Suprapubic skin (tissue), 4 donors: ENCODE data around the gene ERP27. TPM values are rescaled to one million over a fixed set of nuclear protein-coding genes. Genes with fewer than 3 reads are reported as not detected.
A peak's percentile ranks its signal among the peaks of the same experiment; 100 is the strongest.

Source experiments
- DNase-seq, 2 donors: peaks; one replicate each; pipeline ENCODE4 v3.0.0-alpha.2; 2019; ENCODE audit warnings: low spot score in 2 of 2
- H3K27ac ChIP-seq: fragments of 200-600 bp; sonication (generic); one replicate; pipeline ENCODE4 v1.5.1; 2019
- H3K27me3 ChIP-seq: fragments of 200-600 bp; sonication (generic); one replicate; pipeline ENCODE4 v1.5.1; 2019
- H3K36me3 ChIP-seq: fragments of 200-600 bp; sonication (generic); one replicate; pipeline ENCODE4 v1.5.1; 2019
- H3K4me1 ChIP-seq: fragments of 200-600 bp; sonication (generic); one replicate; pipeline ENCODE4 v1.5.1; 2019
- H3K4me3 ChIP-seq: fragments of 200-600 bp; sonication (generic); one replicate; pipeline ENCODE4 v1.5.1; 2019; ENCODE audit warnings: mild to moderate bottlenecking
- H3K9me3 ChIP-seq: fragments of 200-600 bp; sonication (generic); one replicate; pipeline ENCODE4 v1.5.1; 2019
- CTCF ChIP-seq, 2 donors: fragments of 200-600 bp in 1 of 2; fragments of 450-650 bp in 1 of 2; sonication (generic) in 1 of 2; IDR thresholded peaks; one replicate each; pipeline ENCODE4 v1.5.1; 2016 to 2019; ENCODE audit warnings: antibody characterized with exemption in 2 of 2, mild to moderate bottlenecking in 1 of 2, moderate library complexity in 1 of 2
- EP300 ChIP-seq: sonication (generic); formaldehyde crosslinking; IDR thresholded peaks from one replicate; pipeline ENCODE4 v1.6.1; 2017; ENCODE audit warnings: antibody characterized with exemption
- POLR2A ChIP-seq, 2 donors: fragments of 450-650 bp; IDR thresholded peaks; one replicate each; pipeline ENCODE4 v1.6.1; 2017; ENCODE audit warnings: antibody characterized with exemption in 2 of 2, mild to moderate bottlenecking in 2 of 2, moderate library complexity in 2 of 2
- POLR2AphosphoS5 ChIP-seq, 3 donors: sonication (generic); formaldehyde crosslinking; IDR thresholded peaks; one replicate each; pipeline ENCODE4 v1.6.1; 2017; ENCODE audit warnings: antibody characterized with exemption in 3 of 3
- WGBS: methylation state at CpG from one replicate; pipeline ENCODE4 v1.1.5; 2018; 5-methylcytosine and 5-hydroxymethylcytosine counted together
- total RNA-seq, 4 donors: library from RNA; depleted of rRNA; stranded (reverse); fragments of >200 nt; gene quantifications; one replicate each; pipeline ENCODE4 v1.1.0, GENCODE V29; 2016

The ERP27 gene
- total RNA-seq, 4 donors from 2014 or later = 0.21 to 2.5 (median 0.91) TPM; not detected in 1

- no peaks in the 10 kb centered on the region for H3K9me3 ChIP-seq
- no peaks in the 10 kb centered on the region for H3K27me3 ChIP-seq
- H3K4me3 ChIP-seq = peak overlapping the region; percentile 53
- H3K27ac ChIP-seq = peak overlapping the region; percentile 47
- no peaks in the 10 kb centered on the region for H3K36me3 ChIP-seq
- H3K4me1 ChIP-seq = peaks cover 53% of the 10 kb centered on the region
- WGBS = 91% methylated on average over 10 of the region's 10 CpGs
- no peak for DNase-seq
- TF ChIP-seq CTCF (IDR thresholded peaks at IDR 0.05) (no peak), EP300 (no peak), POLR2A (IDR thresholded peaks at IDR 0.05) (no peak), POLR2AphosphoS5 (IDR thresholded peaks at IDR 0.05) (no peak)
Measured at GRCh38 chr12:14959126-14959440, 20.7 kb upstream of the ERP27 start.

- TF ChIP-seq POLR2A (IDR thresholded peaks at IDR 0.05) (no peak), POLR2AphosphoS5 (IDR thresholded peaks at IDR 0.05) (no peak), CTCF (IDR thresholded peaks at IDR 0.05) (no peak), EP300 (no peak)
- Histone ChIP-seq H3K9me3 (no peaks in the 10 kb centered on the region), H3K4me3 (peak overlapping the region; percentile 53), H3K4me1 (peaks cover 53% of the 10 kb centered on the region), H3K27me3 (no peaks in the 10 kb centered on the region), H3K36me3 (no peaks in the 10 kb centered on the region), H3K27ac (peak overlapping the region; percentile 47)
- no peak for DNase-seq
- WGBS = 78% methylated on average over 11 of the region's 11 CpGs
Measured at GRCh38 chr12:14958361-14959125, 20.2 kb upstream of the ERP27 start.

- no peak for TF ChIP-seq POLR2AphosphoS5 (IDR thresholded peaks at IDR 0.05)
- TF ChIP-seq EP300 = no peak
- TF ChIP-seq POLR2A (IDR thresholded peaks at IDR 0.05) = no peak
- TF ChIP-seq CTCF (IDR thresholded peaks at IDR 0.05) = no peak
- H3K27me3 ChIP-seq = no peaks in the 10 kb centered on the region
- H3K4me3 ChIP-seq = peak overlapping the region; percentile 53
- no peak for DNase-seq
- H3K9me3 ChIP-seq = no peaks in the 10 kb centered on the region
- no peaks in the 10 kb centered on the region for H3K36me3 ChIP-seq
- peak overlapping the region; percentile 38 for H3K27ac ChIP-seq
- peaks cover 54% of the 10 kb centered on the region for H3K4me1 ChIP-seq
- WGBS = 62% methylated on average over 5 of the region's 5 CpGs
Measured at GRCh38 chr12:14957551-14958168, 19.3 kb upstream of the ERP27 start.

GRCh38 chr12:14956905-14957304 is 18.6 kb upstream of the ERP27 start:
- no peaks in the 10 kb centered on the region for H3K36me3 ChIP-seq
- H3K4me3 ChIP-seq = no peak overlapping the region
- no peak for DNase-seq
- H3K4me1 ChIP-seq = peaks cover 56% of the 10 kb centered on the region
- TF ChIP-seq POLR2A (IDR thresholded peaks at IDR 0.05) (no peak), POLR2AphosphoS5 (IDR thresholded peaks at IDR 0.05) (no peak), CTCF (IDR thresholded peaks at IDR 0.05) (no peak), EP300 (no peak)
- 82% methylated on average over 2 of the region's 2 CpGs for WGBS
- H3K27me3 ChIP-seq = no peaks in the 10 kb centered on the region
- H3K27ac ChIP-seq = no peak overlapping the region
- no peaks in the 10 kb centered on the region for H3K9me3 ChIP-seq

- H3K27me3 ChIP-seq = no peaks in the 10 kb centered on the region
- no peaks in the 10 kb centered on the region for H3K36me3 ChIP-seq
- 65% methylated on average over 9 of the region's 9 CpGs for WGBS
- DNase-seq = no peak
- H3K4me3 ChIP-seq = no peak overlapping the region
- no peak overlapping the region for H3K27ac ChIP-seq
- H3K4me1 ChIP-seq = peaks cover 56% of the 10 kb centered on the region
- no peak for TF ChIP-seq POLR2AphosphoS5 (IDR thresholded peaks at IDR 0.05)
- no peak for TF ChIP-seq EP300
- TF ChIP-seq POLR2A (IDR thresholded peaks at IDR 0.05) = no peak
- no peak for TF ChIP-seq CTCF (IDR thresholded peaks at IDR 0.05)
- H3K9me3 ChIP-seq = no peaks in the 10 kb centered on the region
Measured at GRCh38 chr12:14956024-14956891, 17.9 kb upstream of the ERP27 start.
